Activated CD4-positive, alpha-beta T cell treated with anti-CD3 and anti-CD28 coated beads for 4 hours (primary cell): ENCODE data around the gene NANOS2.
A peak's percentile ranks its signal among the peaks of the same experiment; 100 is the strongest.
"Not testable (repeated sequence)": the region's sequence is repeated elsewhere in the genome, so short reads cannot be mapped to it uniquely, and the experiment has no call there.

Experiments
- DNase-seq, 2 donors: peaks; one replicate each; pipeline ENCODE4 v3.0.0-alpha.2; 2020

NANOS2 gene

DNA sequence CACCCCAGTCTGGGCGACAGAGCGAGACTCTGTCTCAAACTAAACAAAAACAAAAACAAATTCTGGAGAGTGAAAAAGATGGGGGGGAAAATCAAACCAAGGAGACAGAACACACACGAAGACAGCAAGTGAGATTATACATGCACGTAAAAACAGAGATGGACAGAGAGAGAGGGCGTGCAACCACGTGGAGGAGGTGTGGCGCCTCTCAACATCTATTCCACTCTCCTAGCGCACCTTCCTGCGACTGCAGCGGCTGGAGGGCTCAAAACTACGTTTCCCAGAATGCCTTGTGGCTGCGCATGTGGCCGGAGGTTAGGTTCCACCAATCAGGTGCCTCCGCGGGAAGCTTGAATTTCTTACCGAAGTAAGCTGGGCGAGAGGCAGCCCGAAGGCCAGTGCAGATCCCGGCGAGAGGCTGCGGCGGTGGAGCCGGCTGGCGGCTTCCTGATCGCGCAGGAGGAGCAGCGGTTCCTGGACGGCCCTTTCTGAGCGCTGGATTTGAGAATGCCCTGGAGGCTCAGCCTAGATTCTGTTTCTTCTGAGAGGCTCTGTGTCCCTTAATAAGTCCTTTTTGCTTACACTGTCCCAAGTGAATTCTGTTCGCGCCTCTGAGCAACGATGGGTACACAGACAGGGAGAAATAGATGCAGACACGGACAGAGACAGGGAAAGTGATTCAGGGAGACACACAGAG, 13.1 kb upstream of the NANOS2 start:
- DNase-seq = peak; percentile 78 to 86

DNA sequence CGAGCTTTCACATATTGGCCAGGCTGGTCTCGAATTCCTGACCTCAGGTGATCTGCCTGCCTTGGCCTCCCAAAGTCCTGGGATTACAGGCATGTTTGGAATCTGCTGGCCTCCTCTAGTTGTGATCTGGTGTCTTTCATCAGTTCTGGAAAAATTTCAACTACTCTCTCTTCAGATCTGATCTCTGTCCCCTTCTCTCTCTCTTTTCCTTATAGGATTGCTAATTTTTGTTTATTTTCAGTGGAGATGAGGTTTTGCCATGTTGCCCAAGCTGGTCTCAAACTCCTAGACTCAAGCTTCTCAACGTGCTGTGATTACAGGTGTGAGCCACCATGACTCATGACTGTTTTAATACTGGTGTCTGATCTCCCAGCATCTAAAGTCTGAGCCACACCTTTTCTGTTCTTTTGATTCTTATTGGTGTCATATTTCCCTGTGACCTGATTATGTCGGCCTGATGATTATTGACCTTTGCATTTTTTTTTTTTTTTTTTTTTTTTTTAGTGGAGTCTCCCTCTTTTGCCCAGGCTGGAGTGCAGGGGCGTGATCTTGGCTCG, 10.4 kb upstream of the NANOS2 start:
- DNase-seq = no peak

DNA sequence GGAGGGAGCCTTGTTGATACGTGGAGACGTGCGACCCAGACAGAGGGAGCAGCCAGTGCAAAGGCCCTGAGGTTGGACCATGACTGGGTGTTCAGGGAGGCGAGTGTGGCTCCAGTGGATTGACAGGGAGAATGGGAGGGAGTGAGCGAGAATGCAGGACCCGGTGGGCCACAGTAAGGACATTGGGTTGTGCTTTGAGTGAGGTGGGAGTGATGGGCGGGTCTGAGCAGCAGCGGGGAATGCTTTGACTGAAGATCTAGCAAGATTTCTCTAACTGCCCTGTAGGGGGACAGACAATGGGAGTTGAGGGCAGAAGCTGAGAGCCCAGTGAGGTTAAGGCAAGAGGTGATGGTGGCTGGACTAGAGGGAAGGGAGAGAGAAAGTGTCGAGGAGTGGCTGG, 7.7 kb upstream of the NANOS2 start:
- DNase-seq = no peak

DNA sequence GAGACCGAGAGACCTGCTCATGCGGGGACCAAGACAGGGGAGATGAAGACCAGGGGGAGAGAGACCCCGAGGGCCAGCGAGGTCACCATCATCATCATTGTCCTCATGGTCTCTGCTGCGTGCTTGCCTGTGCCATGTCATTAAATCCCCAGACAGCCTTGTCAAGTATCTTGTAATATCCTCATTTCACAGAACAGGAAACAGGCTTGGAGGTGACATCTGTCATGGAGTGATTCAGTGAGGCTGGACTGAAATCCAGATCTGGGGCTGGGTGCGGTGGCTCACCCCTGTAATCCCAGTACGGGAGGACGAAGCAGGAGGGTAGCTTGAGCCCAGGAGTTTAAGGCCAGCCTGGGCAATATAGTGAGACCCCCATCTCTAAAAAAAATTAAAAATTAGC, 5.9 kb upstream of the NANOS2 start:
- no peak for DNase-seq

DNA sequence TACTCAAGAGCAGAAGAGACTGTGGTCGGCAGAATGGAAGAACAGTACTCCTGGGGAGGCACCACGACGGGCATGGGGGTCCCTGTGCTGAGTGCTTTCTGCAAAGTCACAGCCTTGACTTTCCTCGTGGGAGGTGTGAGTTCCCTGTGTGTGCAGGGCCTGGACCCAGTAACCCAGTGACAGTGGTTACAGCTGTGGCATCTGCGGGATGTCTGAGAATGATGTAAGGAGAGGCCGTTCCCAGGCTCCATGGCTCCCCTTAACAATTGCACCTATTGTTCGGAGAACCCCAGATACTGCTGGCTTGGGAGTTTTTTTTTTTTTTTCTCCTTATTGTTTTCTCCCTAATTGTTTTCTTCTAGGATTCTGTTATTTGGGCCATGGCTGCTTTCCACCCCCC, 5.1 kb upstream of the NANOS2 start:
- no peak for DNase-seq

DNA sequence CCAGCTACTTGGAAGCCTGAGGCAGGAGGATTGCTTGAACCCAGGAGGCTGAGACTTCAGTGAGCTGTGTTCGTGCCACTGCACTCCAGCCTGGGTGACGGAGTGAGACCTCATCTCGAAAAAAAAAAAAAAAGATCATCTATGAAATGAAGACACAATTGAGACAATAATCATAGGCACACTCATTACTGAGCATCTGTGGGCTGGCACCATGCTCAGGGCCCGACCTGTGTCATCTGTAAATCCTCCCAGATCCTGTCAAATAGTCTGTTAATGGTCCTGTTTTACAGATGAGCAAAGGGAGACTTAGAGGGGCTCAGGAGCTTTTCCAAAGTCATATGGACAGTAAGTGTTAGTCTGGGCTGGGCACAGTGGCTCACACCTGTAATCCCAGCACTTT, 4.1 kb upstream of the NANOS2 start:
- DNase-seq = no peak

DNA sequence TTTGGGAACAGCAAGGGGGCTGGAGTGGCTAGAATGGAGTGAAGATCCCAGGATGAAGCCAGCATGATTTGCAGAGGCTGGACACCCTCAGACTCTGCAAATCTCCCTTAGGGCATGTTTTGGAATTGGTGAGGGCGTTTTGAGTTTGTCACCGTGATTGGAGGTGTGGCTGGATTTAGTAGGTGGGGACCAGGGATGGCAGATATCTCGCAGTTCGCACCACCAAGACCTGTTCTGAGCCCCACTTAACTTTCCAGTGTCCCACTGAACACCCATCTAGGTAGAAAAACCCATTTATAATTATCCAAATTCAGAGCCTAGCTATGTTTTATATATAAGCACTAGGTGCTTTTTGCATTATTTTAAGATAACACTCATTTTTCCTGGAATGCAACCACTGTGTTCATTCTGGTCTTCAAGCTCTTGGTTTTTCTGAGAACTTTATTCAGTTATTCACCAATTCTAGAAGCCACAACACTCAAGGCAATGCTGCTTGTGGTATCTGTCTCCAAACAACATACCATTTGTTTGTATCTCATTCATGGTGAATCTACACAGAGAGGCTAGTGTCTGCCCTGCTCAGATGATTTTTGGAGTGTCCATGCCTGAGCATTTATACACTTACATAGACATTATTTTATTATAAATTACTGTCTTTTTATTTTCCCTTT, 3.0 kb upstream of the NANOS2 start:
- DNase-seq = no peak

DNA sequence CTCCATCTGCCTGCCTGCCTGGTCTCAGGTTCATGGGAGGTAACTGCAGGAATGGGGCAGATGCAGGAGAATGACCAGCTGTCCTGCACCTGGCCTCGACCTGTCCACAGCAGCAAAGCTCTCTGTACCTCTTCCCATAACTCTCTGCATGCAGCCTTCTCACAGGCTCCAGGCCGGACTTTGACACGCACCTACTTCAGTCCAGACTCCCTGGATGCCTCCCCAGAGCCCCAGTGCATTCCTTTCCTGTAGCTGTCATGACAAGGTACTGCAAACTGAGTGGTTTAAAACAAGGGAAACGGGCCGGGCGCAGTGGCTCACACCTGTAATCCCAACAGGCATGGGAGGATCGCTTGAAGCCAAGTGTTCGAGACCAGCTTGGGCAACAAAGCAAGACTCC, 3.3 kb downstream of the NANOS2 start:
- no peak for DNase-seq

DNA sequence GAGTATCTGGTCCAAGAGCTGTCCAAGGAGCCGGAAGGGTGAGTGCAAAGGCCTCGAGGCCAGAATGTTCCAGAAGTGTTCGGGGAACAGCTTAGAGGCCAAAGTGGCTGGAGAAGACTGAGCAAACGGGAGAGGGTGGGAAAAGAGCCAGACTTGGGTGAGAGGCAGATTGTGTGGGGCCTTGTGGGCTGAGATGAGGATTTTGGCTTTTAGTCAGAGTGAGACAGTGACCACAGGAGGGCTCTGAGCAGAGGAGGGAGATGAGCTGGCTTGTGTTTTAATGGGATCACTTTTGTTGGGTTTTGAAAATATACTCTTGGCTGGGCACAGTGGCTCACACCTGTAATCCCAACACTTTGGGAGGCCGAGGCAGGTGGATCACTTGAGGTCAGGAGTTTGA, 5.6 kb downstream of the NANOS2 start:
- no peak for DNase-seq

DNA sequence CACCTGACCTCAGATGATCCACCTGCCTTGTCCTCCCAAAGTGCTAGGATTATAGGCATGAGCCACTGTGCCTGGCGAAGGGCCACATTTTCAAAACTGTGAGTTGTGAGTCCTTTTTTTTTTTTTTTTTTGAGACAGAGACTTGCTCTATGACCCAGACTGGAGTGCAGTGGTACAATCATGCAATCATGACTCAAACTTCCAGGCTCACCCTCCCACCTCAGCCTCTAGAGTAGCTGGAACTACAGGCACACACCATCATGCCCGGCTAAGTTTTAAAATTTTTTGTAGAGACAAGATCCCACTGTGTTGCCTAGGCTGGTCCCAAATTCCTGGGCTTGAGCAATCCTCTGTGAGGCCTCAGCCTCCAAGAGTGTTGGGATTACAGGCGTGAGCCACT, 8.4 kb downstream of the NANOS2 start:
- DNase-seq = no peak

DNA sequence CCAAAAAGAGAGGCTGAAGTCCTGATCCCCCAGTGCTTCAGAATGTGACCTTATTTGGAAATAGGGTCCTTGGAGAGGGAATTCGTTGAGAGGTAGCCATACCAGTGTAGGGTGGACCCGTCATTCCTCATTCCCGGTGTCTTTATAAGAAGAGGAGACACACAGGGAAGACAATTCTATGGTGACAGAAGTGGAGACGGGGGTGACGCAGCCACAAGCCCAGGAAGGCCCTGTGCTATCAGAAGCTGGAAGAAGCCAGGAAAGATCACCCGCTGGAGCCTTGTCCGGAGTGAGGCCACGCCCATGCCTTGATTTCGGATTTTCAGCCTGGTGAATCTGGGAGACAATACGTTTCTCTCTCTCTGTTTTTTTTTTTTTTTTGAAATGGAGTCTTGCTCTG, 9.6 kb downstream of the NANOS2 start:
- DNase-seq = no peak

DNA sequence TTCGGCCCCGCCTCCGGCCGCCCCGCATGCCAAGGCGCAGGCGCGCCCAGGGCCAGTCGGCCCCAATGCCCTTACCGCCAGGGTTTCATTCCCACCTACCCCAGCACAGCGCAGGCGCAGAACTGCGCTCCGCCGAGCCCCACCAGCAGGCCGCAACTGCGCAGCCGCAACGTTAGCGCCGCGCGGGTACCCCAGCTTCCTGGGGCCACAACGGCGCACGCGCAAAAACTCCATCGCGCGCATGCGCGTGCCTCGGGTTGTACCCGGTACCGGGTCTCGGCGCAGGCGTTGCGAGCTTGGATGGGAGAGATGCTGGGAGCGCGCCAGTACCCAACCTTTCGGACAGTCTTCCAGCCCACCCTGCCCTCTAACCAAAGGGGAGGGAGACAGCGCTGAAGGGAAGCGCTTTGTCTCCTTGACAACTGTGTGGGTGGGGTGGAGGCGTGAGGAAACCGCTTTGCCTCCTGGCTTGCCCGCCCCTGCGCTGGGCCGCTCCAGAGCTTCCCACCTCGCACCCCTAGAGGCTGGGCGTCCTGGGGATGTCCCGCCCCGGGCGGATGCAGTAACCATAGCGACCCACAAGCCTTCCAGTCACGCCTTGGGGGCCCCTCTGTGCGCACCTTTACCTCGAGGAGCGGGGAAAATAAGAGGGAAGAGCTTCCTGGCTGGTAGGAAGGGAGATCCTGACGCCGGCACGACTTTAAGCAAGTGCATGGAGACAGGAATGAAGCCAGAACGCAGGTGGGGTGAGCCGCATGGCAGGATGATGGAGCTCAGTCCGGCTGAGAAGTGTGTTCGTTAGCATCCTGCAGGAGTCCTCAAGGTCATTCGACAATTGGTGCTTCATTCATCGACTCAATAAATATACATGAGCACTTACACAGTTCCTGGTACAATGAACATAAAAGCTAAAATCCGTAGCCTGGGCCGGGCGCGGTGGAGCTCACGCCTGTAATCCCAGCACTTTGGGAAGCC, 11.6 kb downstream of the NANOS2 start:
- DNase-seq = peak; percentile 98 to 99

DNA sequence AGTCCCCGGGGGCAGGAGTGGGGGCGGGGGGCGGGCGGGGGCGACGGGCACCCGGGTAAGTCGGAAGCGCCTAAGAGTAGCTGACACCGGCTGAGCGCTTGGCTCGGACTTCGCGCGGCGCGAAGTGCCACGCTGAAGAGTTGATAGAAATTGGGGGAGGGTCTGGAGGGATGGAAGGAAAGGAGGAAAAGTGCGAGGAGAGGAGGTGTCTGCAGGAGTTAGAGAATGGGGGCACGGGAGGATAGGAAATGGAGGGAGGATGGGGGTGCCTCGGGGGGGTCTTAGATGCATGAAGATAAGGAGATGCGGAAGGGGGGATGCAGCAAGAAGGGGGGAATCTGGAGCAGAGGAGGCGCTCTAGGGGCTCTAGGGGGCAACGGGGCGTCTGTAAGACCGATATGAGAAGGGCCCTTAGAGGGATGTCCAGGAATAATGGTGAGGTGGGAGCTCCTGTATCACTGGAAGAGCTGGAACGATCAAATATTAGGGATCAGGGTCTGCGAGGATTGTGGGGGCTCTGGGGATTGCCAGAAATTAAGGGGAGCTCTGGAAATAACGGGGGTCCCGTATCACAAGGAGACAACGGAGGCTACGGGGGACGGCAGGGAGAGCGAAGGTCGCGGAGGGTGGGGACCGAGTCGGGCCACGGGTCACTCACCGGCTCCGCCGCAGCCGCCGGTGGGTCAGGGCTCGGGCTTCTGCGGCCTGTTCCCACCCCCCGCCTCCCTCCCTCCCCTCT, 12.5 kb downstream of the NANOS2 start, which contains the start of gene MYPOP:
MYPOP (minus strand) TSS at position 702 of the 739 bp plus-strand sequence. CDS start 840 bp downstream, outside the sequence.
- no peak for DNase-seq

DNA sequence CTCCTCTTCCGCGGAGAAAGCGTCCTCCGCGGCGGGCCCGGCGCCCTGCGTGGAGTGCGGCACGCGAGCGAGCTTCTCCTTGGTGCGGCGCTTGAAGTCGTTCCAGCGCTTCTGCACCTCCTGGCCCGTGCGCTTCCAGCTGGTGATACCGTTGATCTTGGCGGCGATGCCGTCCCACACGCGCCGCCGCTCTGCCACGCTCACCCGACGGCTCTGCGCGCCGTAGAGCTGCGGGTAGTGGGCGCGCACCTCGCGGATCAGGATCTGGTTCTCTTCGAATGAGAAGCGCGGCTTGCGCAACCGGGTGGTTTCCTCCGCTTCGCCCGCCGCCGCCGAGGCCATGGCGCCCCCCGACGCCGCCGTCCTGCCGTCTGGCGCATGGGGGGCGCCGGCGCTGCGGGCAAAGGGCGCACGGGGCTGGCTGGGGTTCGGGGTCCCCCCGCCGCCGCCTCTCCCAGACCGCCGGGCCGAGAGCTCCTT, 13.1 kb downstream of the NANOS2 start:
- DNase-seq = no peak

DNA sequence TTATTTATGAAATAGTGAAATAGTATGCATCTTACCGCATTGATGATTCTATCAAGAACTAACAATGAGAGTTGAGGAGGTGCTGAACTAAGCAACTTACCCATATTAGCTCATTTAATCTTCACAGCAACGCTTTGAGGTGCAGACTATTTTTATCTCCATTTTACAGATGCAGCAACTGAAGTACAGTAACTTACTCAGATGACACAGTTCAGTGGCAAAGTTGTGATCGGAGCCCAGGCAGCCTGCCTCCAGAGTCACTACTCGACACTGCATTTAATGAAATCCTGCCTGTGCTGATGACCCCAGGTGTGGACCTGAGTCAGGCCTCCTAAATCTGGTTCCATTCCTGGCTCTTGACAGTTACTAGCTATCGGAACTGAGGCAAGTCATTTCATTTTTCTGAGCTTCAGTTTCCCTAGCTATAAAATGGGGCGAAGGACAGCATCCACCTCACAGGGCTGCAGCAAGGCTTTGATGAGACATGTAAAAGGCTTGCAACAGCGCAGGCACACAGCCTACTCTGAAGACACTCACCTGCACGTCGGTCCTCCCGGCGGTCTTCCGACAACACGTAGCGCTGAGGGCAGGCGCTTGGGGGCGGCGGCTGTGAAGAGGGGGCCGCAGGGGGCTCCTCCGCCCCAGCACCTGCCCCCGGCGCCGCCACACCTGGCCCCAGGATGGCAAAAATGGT, 13.7 kb downstream of the NANOS2 start:
- no peak for DNase-seq

DNA sequence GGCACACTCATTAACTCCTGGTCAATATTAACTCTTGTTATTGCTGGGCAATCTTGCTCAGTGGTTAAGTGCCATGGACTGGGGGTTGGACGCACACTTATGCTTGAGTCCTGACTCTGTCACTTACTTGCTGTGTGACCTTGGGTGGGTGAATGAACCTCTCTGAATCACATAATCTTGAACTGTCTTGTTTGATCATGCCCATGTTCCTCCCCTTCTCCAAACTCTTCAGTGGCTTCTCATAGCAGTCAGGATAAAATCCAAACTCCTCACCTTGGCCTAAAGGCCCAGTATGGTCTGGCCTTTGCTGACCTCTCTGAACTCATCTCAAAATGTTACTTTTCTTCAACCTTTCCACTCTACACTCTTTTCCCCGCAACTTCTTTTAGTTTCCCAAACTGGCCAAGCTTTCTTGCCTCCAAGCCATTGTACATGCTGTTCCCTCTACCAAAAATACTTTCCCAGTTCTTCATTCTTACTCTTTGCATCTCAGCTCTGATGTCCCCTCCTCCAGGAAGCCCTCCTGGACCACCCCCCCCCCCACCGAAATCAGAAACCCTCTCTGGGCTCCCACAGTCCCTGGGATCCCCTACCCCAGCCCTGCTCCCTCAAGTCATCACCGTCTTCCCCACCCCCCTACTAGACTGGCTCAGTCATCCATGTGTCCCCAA, 14.5 kb downstream of the NANOS2 start:
- DNase-seq = no peak

DNA sequence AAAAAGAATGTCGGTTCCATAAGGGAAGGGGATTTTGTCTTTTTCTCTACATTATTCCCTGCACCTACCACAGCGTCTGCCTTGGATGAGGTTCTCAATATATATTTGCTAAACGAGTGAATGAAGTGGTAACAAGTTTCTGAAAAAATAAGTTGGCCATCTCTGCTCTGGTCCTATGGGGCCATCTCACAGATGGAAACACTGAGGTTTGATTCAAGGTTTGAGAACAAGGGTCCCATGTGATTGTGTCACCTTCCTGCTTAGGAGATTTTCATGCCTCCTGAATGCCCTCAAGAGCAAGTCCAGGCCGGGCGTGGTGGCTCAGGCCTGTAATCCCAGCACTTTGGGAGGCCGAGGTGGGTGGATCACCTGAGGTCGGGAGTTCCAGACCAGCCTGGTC, 15.3 kb downstream of the NANOS2 start:
- DNase-seq = no peak

DNA sequence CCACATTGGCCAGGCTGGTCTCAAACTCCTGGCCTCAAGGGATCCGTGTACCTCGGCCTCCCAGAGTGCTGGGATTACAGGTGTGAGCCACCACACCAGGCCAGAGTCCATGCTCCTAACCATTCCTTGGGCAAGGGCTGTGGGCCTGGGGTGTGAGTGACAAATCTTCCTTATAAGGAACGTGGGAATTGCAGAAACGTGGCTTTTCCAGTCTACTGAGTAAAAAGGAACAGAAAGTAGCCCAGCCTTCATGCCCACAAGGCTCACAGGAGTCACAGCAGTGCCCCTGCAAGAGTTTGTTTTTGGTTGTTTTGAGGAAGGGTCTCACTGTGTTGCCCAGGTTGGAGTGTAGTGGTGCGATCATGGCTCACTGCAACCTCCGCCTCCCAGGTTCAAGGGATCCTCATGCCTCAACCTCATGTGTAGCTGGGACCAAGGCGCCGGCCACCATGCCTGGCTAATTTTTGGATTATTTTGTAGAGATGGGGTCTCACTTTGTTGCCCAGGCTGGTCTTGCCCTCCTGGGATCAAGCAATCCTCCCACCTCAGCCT, 17.2 kb downstream of the NANOS2 start:
- DNase-seq = no peak

DNA sequence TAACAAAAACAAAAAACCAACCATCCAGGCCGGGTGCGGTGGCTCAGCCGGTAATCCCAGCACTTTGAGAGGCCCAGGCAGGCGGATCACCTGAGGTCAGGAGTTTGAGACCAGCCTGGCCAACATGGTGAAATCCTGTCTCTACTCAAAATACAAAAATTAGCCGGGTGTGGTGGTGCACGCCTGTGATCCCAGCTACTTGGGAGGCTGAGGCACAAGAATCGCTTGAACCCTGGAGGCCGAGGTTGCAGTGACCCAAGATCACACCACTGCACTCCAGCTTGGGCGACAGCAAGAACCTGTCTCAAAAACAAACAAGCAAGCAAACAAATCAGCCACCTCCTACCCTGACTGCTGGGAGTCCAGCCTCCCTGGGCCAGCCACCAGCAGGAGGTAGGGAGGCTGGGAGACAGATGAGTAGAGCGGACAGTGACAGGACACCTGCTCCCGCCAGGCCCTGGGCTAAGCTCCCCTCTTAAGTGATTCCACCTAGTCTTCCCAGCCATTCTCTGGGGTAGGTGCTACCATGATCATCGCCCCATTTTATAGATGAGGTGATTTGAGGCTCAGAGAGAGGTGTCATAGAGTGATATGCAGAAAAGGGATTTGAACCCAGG, 18.5 kb downstream of the NANOS2 start:
- DNase-seq = not testable (repeated sequence)

DNA sequence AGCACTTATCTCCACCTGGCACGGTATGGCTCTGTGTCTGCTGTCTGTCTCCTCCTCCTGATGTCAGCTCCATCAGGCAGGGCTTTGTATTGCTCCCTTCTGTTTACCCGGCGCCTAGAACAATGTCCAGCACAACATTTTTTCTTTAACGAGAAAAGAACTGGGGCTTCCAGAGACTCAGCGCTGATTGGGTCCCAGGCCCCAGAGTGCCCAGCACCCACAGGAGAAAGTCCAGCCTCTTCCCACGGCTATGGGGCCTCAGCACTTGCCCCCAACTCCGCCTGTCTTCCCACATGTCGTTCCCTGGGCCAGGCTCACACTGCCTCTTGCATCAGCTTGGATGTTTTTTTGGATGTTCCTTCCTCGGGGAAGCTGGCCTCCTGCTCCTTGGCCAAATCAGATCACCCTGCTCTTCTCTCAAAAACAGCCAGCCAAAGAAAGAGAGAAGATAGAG, 19.0 kb downstream of the NANOS2 start:
- DNase-seq = no peak
